Mesodermal cell (in vitro differentiated cells): Measurements from ENCODE around the gene TRAF1.

Experiments used
- H3K27ac ChIP-seq: 2 replicates; pipeline ENCODE4 v1.7.0; 2013; ENCODE audit warnings: mild to moderate bottlenecking, low read depth, low read length, moderate library complexity; ENCODE audit not compliant: severe bottlenecking
- H3K36me3 ChIP-seq: 2 replicates; pipeline ENCODE4 v1.7.1; 2013; ENCODE audit warnings: mild to moderate bottlenecking, low read length, moderate library complexity; ENCODE audit not compliant: control insufficient read depth, insufficient read depth
- H3K4me1 ChIP-seq: one replicate; pipeline ENCODE4 v1.7.1; 2013; ENCODE audit warnings: mild to moderate bottlenecking, low read length; ENCODE audit not compliant: insufficient read depth, control insufficient read depth, poor library complexity, severe bottlenecking
- H3K4me3 ChIP-seq: 2 replicates; pipeline ENCODE4 v1.7.0; 2013; ENCODE audit warnings: low read length, control low read depth, mild to moderate bottlenecking; ENCODE audit not compliant: insufficient read depth, poor library complexity, severe bottlenecking; ENCODE audit errors: extremely low read depth
- H3K9me3 ChIP-seq: 2 replicates; pipeline ENCODE4 v1.7.1; 2013; ENCODE audit warnings: mild to moderate bottlenecking, low read length, moderate library complexity; ENCODE audit not compliant: control insufficient read depth
- WGBS, 2 experiments: methylation state at CpG; one replicate each; pipeline ENCODE4 v1.1.5; 2013; ENCODE audit warnings: missing lambda C conversion rate in 2 of 2; ENCODE audit not compliant: insufficient coverage in 2 of 2; 5-methylcytosine and 5-hydroxymethylcytosine counted together

Gene TRAF1

DNA sequence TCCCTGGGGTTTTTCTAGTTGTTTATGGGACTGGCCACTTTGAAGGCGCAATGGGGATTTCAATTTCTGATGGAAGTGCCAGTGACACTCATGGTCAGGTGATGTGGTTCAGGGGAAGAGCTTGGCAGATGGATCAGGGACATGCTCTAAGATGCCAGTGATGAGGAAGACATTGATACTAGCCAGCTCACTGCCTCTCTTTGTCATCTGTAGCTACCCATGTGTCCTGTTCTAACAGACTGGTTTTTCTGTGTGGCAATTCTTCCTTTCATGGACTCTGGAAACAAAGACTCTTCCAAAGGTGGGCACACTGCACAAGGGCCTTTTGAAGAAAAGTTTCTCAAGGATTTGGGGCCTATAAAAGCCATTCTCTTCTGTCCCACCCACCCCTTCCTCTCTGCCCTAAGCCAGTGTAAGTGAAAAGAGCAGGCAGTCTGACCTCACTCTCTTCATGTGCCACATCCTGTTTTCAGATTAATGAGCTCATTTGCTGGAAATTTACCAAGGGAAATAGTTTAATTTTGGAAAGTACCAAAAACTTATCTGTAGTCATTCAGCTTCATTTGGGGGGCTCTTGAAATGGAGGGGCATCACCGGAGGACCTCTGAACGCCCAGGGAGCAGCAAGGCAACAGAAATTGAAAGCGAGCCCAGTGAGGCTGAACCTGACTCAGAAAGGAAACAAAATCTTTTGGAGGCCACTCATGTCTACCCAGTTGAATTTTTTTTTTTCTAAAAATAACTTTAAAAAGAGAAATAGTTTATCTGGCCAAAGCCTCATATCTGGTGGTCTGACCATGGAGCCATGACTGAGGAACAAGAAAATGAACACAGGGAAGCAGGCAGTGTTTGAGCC, 4.9 kb upstream of the TRAF1 start:
- 93 to 100% methylated on average over 3 to 4 of the region's 4 CpGs for WGBS, 2 experiments
- Histone ChIP-seq H3K4me1 (peaks cover 40% of the 10 kb centered on the region), H3K36me3 (no peaks in the 10 kb centered on the region), H3K4me3 (no peak overlapping the region), H3K9me3 (peaks cover 4% of the 10 kb centered on the region), H3K27ac (peak overlapping the region; percentile 72)

DNA sequence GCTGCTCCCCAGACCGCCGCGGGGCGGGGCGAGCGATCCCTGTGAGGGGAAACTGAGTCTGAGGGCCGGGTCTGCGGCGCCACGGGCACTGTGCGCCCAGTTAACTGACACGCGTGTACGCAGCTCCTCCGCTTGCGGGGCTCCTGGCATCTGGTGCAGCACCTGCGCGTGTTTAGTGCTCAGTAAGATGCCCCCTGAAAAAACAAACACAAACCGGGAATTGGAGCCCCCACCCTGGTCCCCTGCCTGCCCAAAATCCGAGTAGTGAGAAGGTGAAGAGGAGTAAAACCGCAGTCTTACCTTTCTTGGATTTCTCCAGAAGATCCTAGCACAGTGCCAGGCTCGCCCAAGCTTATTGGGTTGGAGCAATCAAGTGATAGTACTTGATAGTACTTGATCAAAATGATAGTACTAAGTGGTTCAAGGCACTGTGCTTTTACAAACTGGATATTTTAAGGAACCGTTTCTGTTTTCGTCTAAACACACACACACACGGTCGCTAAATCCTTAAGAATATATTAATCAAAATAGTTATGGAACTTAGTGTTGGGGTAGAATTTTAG, 2.7 kb upstream of the TRAF1 start:
- Histone ChIP-seq H3K4me1 (peaks cover 38% of the 10 kb centered on the region), H3K9me3 (peaks cover 4% of the 10 kb centered on the region)
- 27 to 39% methylated on average over 18 to 21 of the region's 26 CpGs for WGBS, 2 experiments

DNA sequence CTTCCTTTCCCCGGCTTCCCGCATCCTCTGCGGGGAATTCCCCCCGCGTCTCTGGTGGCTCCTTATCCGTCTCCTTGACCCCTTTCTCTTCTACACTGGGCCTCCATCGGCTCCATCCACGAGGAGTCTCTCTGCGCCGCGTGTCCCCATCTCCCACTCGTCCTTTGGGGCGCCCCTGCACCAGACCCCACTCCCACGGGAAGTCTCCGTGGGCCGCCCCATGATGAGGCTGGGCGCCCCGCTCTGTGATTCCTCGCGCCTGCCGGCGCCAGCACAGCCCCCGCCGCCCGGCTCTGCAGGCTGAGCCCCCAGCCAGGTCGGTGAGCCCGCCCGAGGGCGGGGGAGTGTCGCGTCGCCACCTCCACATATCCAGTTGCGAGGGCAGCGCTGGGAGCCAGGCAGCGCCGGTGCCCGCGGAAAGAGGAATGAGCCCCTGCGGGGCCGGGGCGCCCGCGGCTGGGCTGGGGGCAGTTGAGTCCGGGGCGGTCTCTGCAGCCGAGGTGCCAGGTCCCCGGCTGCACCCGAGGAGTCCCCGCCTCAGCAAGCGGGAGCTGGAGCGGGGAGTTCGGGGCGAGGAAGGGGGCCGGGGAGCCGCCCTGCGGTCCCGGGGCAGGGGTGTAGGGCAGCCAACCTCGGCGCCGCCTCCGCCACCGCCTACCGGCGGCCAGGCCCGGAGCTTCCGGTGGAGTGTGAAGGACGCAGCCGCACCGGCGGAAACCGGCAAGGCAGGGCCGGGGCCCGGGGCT, 2.1 kb upstream of the TRAF1 start:
- WGBS, 2 experiments = 7% methylated on average over 55 to 60 of the region's 73 CpGs
- Histone ChIP-seq H3K36me3 (no peaks in the 10 kb centered on the region), H3K9me3 (peaks cover 4% of the 10 kb centered on the region), H3K4me1 (peaks cover 33% of the 10 kb centered on the region), H3K27ac (no peak overlapping the region), H3K4me3 (peak overlapping the region; percentile 43)

More for the DNA sequence above, 2.7 kb upstream of the TRAF1 start:
- no peaks in the 10 kb centered on the region for H3K36me3 ChIP-seq
- no peak overlapping the region for H3K27ac ChIP-seq
- peak overlapping the region; percentile 43 for H3K4me3 ChIP-seq

DNA sequence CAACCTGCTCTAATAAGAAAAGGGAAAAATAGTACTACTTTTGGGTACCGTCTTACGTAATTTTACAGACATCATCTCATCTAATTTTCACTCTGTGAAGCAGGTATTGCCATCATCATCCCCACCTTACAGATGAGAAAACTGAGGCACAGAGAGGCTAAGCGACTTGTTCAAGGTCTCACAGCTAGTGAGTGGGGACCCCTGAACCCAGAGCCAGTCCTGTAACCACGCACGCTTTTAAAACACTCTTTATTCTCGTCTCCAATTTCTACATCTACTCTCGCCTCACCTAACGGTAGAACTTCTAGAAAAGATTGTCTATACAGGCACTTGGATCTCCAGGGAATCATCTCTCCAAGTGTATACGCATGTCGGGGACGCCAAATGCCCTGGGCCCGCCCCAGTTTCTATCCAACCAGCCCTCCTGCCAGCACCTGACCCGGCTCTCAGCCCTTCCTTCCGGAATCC, 1.5 kb upstream of the TRAF1 start:
- Histone ChIP-seq H3K9me3 (peaks cover 4% of the 10 kb centered on the region), H3K27ac (no peak overlapping the region), H3K36me3 (no peaks in the 10 kb centered on the region), H3K4me3 (peak overlapping the region; percentile 43), H3K4me1 (peaks cover 31% of the 10 kb centered on the region)
- WGBS, 2 experiments = 66 to 70% methylated on average over 10 to 13 of the region's 14 CpGs

DNA sequence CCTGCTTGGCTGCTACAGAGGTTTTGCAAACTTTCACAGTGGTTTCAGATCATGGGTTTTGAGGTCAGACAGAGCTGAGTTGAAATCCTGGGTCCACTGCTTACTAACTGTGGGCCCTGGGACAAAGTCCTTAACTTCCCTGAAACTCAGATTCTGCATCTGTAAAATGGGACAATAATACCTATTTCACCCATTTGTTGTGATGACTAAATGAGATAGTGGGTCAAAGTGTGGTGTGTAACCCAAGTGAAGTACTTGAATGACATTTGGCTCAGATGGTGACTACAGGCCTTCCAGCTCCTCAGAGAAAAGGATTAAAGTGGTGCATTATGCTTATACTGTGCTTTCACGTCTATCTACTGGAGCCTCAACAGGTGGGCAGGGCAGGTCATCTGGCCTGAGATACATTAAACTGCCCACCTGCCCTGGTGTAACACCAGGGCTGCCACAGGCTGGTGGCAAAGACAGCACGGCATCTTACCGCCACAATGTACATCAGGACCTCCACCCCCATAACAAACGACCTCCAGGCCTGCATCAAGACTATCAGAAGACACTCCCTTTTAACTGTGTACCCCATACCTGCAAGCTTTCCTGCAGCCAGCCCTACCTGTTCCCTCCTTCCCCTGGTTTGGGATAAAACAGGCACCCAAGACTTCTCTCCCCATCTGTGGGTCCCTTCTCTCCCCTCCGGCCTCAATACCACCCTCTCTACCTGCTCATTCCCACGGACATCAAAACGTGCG, 846 bp upstream of the TRAF1 start:
- 92 to 93% methylated on average over 6 of the region's 8 CpGs for WGBS, 2 experiments
- Histone ChIP-seq H3K36me3 (no peaks in the 10 kb centered on the region), H3K27ac (no peak overlapping the region), H3K9me3 (peaks cover 4% of the 10 kb centered on the region), H3K4me1 (peaks cover 31% of the 10 kb centered on the region), H3K4me3 (no peak overlapping the region)

DNA sequence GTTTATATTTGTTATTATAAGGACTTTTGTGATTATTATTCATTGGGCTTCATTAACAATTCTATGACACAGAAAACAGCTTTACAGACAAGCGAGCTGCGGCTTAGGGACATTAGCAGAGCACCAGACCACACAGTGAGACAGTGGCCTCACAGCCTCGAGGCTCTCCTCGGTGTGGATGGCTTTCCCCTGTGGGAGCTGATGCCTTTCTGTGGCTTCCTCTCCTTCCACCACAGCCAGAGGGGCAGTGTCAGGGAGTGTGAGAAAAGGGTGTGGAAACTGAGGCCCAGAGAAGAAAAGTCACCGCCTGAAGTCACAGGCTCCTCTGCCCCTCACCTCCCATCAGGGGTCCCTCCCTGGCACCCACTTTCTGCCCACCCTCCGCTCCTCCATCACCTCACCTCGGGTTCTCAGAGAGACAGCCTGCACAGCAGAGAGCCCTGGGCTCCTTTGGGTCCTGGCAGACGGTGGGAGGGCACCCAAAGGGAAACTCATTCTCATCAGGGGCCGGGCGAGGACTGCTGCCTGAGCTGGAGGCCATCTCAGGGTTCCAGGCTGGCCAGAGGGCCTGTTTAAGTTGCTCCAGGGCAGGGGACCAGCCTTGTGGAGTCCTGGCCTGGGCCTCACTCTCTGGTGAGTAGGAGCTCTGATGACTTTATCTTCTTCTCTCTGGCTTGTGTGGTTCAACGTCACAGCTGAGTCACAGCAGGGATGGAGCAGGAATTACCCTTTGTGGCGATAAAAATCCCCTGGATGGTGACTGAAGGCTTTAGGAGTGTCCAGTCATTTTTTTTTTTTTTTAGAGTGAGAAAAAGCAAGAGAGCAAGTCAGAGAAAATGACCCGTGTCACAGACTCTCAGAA, 830 bp downstream of the TRAF1 start:
- 75 to 89% methylated on average over 5 to 10 of the region's 13 CpGs for WGBS, 2 experiments
- Histone ChIP-seq H3K4me1 (peaks cover 34% of the 10 kb centered on the region), H3K27ac (peak overlapping the region; percentile 58), H3K36me3 (no peaks in the 10 kb centered on the region), H3K4me3 (no peak overlapping the region), H3K9me3 (peaks cover 4% of the 10 kb centered on the region)

DNA sequence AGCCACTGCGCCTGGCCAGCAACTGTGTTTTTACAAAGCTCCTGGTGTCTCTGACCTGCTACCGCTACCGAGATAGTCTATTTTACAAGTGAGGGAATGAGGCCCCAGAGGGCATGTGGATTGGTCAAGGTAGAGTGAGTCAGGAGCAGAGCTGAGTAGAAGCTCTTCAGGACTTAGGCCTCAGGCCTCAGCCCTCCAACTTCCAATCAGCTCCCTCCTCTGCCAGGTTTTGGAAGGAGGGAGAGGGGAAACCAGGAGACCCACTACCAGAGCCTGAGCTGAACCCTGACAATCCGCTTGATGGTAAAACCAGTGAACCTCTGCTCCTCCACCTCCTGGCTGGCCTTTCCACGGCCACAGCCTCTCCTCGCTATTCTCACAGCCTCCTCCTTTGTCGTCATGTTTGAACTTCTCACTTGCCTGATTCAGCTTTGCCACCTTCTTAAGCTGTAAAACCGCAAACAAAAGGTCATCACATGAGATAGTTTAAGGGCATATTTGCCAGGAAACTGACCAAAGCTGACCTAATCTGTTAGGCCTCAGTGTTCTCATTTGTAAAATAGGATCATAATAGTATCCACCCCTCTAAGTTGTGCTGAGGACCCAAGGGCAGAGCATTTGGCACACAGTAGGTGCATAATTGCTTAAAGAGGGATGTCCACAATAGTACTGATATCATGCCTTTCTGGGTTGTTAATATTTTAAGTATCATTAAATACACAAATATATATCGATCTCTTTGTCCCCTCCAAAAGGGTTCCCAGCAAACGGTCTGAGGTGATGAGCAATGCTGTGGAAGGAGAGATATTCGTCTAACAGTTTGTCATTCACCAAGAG, 1.7 kb downstream of the TRAF1 start:
- Histone ChIP-seq H3K36me3 (no peaks in the 10 kb centered on the region), H3K4me3 (no peak overlapping the region)
- WGBS, 2 experiments = 85 to 88% methylated on average over 6 to 7 of the region's 11 CpGs

DNA sequence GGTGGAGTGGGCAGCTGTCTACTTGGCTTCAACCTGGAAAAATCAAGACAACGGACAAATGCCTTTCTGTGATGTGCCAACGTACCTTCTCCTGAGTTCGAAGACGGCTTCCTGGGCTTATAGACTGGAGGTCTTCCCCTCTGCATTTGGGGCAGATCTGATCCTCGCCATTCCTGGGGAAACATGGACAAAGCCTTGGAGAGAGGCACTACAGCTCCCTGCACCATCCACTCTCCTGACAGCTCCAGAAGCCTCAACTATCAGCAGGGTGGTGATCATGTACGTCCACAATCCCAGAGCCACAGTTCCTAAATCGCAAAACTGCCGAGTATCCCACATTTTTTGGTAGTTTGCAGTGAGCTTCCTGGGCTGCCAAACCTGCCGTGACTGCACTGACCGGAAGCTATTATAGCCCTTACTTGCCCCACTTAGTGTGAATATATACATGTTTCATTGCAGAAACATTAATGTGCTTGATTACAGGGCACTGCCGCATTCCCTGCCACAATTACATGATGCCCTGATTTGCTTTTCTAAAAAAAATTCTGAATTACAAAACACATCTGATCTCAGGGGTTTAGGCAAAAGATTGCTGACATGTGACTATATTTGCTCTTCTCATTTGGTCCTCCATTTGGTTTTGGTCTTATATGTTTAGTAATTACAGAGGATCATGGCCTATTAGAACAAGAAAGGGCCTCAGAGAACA, 2.8 kb downstream of the TRAF1 start:
- H3K9me3 ChIP-seq = no peaks in the 10 kb centered on the region
- no peak overlapping the region for H3K27ac ChIP-seq
- no peak overlapping the region for H3K4me3 ChIP-seq
- WGBS, 2 experiments = 95 to 96% methylated on average over 8 to 11 of the region's 11 CpGs
- H3K36me3 ChIP-seq = no peaks in the 10 kb centered on the region
- peaks cover 46% of the 10 kb centered on the region for H3K4me1 ChIP-seq

More for the DNA sequence above, 1.7 kb downstream of the TRAF1 start:
- H3K4me1 ChIP-seq = peaks cover 42% of the 10 kb centered on the region
- no peaks in the 10 kb centered on the region for H3K9me3 ChIP-seq
- no peak overlapping the region for H3K27ac ChIP-seq
